ENCODE results near the gene LTA.

- TF ChIP-seq CTCF (conservative IDR thresholded peaks at IDR 0.05; ENCODE audit: low read length): no peak
- no peak for TF ChIP-seq EZH2phosphoT487 (IDR thresholded peaks at IDR 0.05; ENCODE audit: borderline replicate concordance, low read depth, low read length)
Measured at GRCh38 chr6:31621991-31622390, 49.9 kb downstream of the LTA start.
